GM21723 (cell line): ENCODE results near the gene FHIT.

ENCODE experiments used
- ATAC-seq: cut with Tn5 transposase; IDR thresholded peaks from one replicate; pipeline ENCODE4 v1.9.1; 2021; ENCODE audit warnings: mild to moderate bottlenecking, moderate library complexity; ENCODE audit not compliant: unreplicated experiment

FHIT gene

DNA sequence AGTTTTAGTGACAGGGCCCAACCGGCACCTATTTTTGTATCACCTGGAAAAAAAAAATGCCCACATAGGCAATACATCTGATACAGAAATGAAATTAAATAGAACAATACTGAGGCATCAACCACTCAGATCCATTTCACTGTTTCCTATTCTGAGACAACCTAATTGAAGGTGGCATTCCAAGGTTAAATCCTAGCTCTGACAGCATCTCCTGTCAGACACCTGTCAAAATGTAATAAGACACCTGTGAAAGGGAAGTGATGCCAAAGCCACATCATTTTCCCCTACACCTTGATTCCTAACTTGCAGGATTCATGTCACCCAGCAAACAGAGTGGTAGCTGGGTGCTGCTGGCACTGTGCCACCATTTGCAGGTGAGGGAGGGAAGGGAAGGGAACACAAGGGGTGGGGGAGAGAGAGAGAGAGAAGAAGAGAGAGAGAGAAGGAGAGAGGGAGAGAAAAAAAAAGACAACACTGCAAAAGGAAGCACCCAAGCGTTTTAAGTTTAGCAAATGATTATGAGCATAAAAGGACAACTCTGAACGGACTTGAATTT is 1156.8 kb downstream of the FHIT start:
- no peak for ATAC-seq

DNA sequence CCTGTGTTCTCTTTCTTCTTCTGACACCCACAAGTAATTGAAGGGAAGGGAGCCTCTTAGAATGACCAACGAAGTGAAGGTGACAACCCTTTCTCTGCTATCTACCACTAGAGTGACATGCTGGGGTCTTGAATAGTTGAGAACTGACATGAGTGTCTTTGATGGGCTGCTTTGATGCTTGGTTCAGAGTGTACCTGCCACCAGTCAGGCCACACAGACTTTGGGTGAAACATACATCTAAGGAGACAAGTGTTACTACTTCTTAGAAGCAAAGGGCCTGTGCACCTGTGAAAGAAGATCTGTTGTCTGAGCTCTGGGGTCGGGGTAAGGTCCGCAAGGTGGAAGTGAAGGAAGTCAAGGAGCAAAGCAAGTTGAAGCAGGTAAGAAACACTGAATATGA is 1160.7 kb downstream of the FHIT start:
- ATAC-seq, result no peak

DNA sequence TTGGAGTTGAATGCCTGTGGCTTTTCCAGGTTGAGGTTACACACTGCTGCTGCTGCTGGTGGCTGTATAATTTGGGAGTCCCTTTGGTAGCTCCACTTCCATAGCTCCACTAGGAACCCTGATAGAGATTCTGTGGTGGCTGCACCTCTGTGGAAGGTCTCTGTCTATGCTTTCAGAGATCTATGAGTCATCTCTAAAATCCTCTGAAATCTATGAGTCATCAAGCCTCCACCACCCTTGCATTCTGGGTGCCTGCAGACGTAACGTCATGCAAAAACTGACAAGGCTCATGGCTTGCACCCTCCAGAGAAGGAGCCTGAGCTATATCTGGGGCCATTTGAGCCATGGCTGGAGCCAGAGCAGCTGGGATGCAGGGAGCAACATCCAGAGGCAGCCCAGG is 1164.4 kb downstream of the FHIT start:
- ATAC-seq, result peak; percentile 85

DNA sequence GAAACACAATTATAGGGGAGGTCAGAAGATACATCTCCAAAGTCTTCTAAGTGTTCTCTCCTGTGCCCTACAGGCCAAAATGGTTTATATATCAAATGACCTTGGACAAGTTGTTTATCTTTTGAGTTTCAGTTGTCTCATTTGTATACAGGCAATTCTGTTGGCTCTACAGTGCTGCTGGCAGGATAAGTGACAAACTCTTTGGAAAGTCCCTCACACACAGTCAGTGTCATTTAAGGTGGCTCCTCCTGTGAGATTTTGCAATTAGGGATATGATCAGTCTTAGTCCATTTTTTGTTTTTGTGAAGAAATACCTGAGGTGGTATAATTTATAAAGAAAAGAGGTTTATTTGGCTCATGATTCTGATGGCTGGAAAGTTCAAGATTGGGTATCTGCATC is 1165.6 kb downstream of the FHIT start:
- no peak for ATAC-seq

DNA sequence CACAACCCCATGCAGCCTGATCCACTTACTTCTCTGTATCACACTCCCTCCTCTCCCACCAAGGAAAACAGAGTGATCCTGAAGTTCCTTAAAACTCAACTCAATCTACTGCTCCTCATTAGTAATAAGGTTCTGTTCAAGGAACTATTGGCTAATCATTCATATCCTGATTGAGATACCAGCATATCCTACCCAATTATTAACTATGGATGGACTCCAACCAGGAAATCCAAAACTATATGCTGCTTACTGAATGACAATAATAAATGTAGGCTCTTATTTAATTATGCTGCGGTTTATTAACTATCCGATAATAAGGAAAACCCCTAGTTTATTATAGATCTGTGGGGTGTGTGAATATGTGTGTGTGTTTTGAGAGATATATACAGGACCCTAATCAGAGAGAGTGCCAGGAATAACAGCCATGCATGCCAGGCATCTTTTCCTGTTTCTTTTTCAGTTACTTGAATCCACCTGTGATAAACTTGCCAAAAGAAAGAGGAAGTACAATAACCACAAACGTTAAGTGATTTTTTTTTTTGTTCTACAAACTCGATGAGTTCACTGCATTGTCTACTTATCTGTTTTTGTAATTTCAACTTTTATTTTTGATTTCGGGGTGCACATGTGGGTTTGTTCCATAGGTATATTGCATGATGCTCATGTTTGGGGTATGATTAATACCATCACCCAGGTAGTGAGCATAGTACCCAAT is 1169.7 kb downstream of the FHIT start:
- ATAC-seq, result peak; percentile 81

DNA sequence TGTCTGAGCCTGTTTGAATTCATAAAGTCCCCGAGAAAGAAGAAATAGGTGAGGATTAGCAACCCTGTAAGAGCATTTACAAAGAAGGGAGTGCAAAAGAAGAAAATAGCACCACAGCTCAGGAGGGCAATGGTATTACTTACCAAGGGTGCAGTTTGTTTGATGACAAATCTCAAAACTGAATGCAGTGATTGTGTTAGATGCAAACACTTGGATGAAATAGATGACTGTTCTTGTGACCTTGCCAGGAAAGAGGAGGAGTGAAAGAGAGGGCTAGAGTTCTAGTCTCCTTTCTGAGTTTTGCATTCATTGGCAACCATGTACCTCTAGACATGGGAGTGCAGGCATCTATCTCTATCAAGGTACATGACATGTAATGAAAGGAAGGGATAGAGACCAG is 1170.6 kb downstream of the FHIT start:
- ATAC-seq, result no peak

DNA sequence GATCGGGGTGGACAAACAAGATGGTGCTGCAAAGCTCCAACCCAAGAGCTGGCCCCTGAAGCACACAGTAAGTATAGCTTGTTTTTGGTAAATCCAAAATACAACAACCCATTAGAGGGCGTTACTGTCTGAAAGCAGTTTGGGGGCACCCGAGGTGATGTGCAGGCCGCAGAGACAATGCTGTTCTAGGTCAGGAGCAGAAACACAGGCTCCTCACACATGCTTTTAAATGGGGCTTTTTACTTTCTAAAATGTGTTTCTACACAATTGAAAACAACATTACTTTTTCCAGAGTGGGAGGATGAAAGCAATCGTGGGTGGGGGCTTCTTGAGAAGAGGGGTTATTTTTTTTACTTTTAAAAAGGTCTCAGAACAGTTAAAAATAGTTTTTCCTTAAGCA is 1172.2 kb downstream of the FHIT start:
- ATAC-seq, result no peak

DNA sequence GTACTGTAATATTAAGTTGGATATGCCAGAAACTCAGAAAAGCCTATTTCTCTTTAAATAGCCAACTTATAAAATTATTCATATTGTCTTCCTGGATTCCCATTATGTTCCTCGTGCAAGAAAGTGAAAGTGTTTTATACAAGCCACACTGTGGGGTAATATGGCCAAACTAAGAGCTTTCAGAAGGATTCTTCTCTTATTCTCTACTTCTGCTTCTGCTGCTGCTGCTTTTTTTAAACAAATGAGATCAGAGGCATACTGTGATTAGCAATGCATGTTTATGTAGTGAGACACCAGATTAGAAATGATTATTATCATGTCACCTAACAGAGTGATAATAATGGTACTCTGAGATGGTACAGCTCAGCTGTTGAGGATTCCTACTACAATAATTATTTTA is 1174.9 kb downstream of the FHIT start:
- no peak for ATAC-seq

DNA sequence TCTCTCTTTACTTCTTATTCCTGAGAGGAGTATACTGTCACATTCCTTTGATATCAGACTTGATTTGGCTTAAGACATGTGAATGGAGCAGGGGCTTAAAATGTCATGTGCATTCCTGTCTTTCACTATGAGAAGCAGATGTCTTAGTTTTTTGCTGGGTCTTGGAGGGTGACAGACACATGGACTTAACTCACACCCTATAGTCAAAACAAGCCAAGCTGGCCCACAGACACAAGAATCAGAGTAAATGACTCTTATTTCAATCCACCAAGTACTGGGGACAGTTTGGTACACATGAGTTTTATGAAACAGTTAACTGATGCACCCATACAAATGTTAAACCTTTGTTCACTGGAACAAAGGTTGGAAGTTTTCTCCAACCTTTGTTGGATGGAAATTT is 1177.3 kb downstream of the FHIT start:
- ATAC-seq, result no peak

DNA sequence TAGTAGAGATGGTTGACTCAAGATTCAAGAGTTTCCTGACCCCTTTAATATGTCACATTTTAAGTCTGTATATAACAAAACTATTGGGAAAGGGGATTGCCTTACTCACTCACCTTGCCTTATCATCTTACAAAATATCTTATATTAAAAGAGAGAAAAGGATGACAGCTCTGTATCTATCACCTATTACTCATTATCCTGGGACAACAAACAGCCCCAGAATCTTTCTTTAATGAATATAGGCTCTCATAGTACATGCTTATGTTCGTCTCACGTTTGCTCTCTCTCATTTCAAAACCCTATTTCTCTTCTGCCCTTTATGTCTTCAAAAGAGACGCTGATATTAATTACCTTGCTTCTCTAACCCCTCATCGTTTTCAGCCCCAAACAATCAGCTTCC is 1178.0 kb downstream of the FHIT start:
- no peak for ATAC-seq

DNA sequence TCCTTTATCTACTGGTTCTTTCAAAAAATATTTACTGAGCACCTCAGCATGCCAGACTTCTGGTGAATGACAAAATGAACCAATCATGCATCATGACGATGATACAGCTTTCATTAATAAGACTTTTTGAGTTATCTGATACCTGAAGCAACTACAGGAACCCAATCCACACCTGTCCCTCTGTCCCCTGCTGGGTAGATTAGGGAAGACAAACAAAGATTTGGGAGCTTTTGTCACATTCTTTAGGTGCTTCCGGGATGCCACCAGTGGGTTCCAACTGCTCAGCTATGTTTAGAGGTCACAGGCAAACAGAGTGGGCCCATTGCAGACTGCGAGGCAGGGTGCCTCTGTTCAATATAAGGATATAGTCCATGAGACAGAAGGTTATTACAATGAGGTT is 1180.9 kb downstream of the FHIT start:
- no peak for ATAC-seq

DNA sequence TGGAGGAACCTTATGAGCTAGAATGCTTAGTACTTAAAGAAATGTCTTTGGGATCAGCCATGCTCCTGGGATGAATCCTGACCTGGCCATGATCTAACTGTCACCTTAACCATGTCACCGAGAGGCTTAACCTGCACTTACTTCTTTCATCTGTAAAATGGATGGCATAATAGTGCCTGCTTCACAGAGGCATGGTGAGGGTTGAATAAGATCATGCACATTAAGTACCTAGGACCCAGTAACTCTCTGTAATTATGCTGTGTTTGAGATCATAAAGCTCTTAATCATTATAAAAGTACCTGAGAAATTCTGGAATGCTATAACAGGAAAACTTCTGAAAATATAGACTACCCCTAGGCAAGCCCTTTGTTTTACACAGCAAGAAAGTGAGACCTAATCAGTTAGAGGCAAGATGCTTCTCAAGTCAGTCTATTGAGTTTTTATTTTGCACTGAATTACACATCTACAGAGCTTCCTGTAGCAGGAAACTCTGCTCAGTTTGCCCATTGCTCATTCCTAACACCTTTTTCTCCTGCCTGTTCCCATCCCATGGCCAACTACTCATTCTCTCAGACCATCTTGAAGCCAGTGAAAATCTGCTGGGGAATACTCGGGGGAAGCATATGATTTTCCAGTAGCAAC is 1185.9 kb downstream of the FHIT start:
- ATAC-seq, result no peak

DNA sequence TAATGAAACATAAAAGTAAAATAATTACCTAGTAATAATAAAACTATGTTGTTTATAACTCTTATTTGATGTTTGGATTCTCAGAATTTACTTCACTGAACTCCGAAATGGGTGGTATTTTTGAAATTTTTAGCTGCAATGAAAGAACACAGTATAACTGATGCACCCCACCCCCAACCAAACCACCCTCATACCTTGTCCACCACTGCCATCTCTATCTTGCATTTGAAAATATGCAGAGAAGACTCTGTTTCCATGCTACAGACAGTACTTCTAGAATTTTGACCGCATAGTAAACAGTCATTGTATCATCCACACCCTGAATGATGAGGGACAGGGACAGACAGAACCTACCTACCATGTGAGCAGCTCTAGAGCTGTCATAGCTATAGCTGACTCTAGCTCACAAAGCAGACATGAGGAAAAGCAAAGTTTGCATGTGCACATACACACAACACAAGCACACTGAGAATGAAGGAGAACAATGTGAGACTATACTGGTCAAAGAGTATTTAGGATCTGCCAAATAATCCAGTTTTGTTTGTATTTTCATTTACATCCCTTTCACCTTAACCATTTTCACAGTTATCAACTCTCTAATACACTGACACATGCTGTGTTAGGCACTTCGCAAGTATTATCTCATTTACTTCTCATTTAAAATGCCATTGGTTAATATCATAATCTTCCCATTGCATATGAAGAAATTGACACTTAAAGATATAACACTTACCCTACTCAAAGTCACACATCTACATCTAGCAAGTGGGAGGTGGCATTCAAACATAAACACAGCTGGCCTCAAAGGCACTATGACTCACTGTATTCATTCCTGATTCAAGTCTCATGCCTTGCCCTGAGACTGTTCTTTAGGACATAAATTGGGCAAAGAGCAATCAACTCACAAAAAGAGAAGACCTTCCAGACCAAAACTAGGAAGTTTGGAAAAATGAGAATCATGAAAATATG is 1186.8 kb downstream of the FHIT start:
- no peak for ATAC-seq

DNA sequence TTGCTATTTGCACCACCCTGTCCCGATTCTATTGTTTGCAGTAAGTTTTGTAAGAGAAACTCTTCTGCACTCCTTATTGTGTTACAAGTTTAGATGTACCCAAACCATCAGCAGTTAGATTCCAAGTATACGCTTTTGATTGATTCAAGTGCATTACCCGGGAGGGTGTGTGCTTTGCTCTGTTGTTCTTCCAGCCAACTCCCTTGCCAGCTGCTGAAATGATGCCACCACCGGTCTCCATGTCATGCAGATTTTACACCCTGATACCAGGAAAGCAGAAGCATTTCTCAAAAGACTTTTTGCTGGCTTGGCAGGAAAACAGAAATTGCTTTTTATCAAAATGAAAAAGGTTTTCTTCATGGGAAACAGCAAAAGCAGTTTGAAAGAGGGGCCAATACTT is 1194.8 kb downstream of the FHIT start:
- ATAC-seq, result no peak

DNA sequence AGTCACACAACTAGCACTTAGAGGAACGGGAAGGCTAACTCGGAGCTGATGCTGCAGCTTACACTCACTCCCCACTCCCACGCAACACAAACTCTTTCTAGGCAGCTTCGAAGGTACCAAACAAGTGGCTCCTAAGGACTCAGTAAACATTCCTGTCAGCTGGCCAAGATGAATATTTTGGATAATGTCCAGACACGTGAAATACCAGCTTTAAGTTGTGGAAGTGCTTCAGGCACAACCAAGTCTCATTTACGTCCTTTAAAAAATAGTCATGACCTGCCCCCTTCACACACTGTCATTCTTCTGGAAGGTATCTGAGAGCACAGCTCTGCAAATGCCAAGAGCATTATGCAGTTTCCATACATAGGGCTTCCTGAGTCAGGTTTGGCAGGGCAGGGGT is 1195.5 kb downstream of the FHIT start:
- ATAC-seq, result no peak

DNA sequence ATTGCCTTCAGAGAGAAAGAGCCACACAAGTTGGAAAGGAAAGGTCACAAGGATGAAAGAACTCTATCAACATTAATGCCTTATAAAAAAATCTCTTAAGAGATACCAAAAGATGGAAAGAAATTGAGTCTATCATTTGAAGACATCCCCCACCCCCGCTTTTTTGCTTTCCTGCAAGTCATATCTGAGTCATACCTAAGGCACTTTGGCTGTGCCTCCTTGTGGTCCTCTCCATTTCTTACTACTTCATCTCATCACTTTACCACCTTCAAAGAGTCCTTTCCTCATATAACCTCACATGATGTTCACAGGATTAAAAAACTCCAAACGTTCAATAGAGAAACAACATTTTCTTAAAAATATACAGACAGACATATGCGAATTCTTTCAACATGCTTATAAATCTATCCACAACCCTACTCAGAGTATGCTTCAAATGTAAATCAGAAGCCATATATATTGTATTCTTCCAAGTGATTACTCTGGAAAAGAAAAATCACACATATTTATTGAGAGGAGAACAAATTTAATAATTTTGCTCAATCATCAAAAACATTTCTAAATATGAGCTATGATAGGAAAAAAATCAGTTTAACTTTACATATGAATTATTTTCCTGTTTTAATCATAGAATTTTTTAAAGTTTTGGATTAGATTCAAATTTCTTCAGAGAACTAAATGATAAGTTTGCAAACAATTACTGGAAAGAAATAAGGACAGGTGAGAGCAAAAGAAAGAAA is 1197.6 kb downstream of the FHIT start:
- ATAC-seq, result no peak

DNA sequence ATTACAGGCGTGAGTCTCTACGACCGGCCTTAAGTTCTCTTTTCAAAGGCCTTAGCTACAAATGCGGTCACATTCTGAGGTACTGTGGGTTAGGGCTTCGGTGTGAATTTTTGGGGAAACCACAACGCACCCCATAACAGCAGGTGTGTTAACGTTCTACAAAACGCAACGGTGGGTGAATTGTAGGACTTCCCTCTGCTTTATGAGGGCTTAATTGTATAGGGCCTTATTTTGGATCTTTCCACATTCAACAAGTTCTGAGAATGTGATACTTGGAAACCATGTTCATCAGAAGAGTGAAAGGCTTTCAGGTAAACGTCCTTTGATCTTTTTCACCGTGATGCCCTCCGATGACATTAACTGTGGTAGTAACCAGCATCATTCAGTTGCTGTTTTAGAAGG is 1202.8 kb downstream of the FHIT start:
- ATAC-seq, result no peak

DNA sequence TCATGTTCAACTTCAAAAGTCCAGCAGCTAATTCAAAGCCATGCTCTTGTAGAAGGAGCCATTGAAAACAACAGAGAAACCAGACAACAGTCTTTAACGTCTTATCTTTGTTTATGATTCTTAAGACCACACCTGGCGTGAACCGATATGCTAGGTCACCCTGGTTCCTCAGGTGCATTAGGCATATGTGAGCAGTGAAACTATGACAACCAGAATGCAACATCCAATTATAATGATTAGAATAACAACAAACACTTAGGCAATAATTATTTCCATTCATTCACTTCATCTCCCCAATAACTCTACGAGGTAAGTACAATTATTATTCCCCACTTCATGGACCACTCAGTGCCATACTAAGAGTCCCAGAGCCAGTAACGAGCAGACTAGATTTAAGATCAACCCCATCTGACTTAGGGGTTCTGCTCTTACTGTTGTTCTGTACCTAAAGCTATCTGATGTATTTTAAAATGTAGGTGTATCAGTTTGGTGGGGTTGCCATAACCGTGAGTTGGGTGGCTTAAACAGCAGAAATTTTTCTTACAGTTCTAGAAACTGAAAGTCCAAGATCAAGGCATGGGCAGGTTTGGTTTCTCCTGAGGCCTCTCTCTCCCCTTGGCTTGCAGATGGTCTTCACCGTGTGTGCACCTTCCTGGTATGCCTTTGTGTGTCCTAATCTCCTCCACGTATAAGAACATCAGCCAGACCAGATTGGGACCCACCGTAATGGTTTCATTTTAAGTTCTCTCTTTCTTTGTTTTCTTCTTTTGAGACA is 1203.6 kb downstream of the FHIT start:
- no peak for ATAC-seq

DNA sequence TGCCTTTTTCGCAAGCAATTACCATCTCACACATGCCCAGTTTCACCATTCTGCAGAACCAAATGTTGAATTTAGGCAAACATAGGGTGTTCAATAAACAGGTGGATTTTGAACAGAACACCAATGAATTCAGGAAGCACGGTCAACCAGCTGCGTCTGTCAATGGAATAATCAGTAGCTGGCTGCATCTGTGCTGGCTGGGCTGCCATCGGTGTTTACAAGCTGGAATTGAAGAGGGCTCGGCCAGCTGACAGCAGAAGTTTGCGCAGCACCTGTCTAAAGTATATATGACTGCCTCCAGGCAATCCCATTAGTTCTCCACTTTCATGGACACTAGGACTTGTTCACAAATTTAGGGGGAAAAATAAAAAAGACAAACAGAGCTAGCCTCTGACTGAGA is 1205.0 kb downstream of the FHIT start:
- ATAC-seq, result no peak

DNA sequence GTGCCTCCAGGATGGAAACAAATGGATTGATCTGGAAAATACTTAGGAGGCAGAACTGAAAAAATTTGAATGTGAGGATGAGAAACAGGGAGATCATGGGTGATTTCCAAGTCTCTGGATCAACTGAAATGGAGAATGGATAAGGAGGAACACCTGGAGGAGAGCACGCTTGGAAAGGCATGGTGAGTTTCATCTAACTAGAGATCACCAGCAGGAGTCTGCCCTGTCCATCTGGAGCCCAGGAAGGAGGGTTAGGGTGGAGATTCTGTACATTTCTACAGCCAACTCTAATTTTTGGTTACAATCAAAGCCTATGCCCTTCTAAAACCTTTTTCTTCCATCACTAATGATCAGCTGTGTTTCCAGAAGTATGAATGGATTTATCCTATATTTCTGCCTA is 1205.6 kb downstream of the FHIT start:
- ATAC-seq, result no peak
